Measurements from ENCODE around the gene PFDN2. TPM values are rescaled to one million over a fixed set of nuclear protein-coding genes. Genes with fewer than 3 reads are reported as not detected.

The PFDN2 gene
- total and polyA plus RNA-seq, 2 of the 8 experiments (the other 6 are each of a cell fraction or from before 2014, with no cell fraction given): 66.2 to 71.2 TPM

DNA sequence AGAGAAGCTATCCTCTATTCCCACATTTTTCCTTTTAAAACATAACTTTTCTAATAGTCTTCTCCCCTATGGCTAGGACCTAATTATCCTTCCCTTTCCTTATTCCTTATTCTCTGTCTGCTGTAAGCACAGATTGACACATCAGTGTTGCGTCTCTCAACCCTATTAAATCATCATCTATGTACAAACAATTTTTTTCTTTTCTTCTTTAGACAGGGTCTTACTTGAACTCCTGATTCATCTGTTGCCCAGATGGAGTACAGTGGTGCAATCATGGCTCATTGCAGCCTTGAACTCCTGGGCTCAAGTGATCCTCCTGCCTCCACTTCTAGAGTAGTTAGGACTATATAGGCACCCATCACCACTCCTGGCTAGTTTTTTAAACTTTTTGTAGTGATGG is 11.4 kb downstream of the PFDN2 start:
- no peak overlapping the region for H4K91ac ChIP-seq (replicated peaks; ENCODE audit: insufficient read length, low read length)
- no peak overlapping the region for H3K4ac ChIP-seq (replicated peaks; ENCODE audit: insufficient read length, low read depth, low read length)
- H3K23ac ChIP-seq (ENCODE audit: insufficient read length): no peak overlapping the region
- no peak overlapping the region for H2BK12ac ChIP-seq (ENCODE audit: low read depth, low read length)
- CTCF ChIA-PET (ENCODE audit: partially characterized antibody): interaction anchor here (0.7 to 2.8 kb wide), 4 partner anchors 9 to 49 kb away, joined by 3 to 10 read pairs (median 6); partner anchors contain the start of gene KLHDC9
- no peaks in the 10 kb centered on the region for H3K27me3 ChIP-seq (replicated peaks in 1 of 4; ENCODE audit: control insufficient read depth in 3 of 4, extremely low read depth in 1 of 4, insufficient read depth in 3 of 4, low read length in 3 of 4)
- H3K18ac ChIP-seq (ENCODE audit: extremely low read depth, low read length): no peak overlapping the region
- H4K5ac ChIP-seq (ENCODE audit: insufficient read length, low read depth, low read length): no peak overlapping the region
- H2BK20ac ChIP-seq (ENCODE audit: low read length): no peak overlapping the region
- H3K23me2 ChIP-seq (ENCODE audit: low read depth, low read length): no peaks in the 10 kb centered on the region
- POLR2A ChIA-PET (ENCODE audit: partially characterized antibody): interaction anchor here (1.8 kb wide), 1 partner anchor 11 kb away, joined by 4 read pairs; no protein-coding TSS in a partner anchor
- H4K20me1 ChIP-seq (replicated peaks in 1 of 2; ENCODE audit: control insufficient read depth in 1 of 2, insufficient read depth in 2 of 2, low read length in 2 of 2): no peaks in the 10 kb centered on the region
- H3K4me1 ChIP-seq (replicated peaks in 1 of 4; ENCODE audit: control insufficient read depth in 3 of 4, insufficient read depth in 4 of 4, low read length in 3 of 4): no peaks in the 10 kb centered on the region
- H2AK5ac ChIP-seq (ENCODE audit: low read depth, low read length): no peak overlapping the region
- H3K27ac ChIP-seq (ENCODE audit: low read depth, low read length): no peak overlapping the region
- H3K36me3 ChIP-seq (ENCODE audit: control insufficient read depth in 2 of 4, insufficient read depth in 4 of 4, low read length in 3 of 4): peaks cover 0 to 10% (median 5%) of the 10 kb centered on the region in 4 experiments; a peak in 5 of 8 replicates
- no peak overlapping the region for H2BK15ac ChIP-seq (ENCODE audit: low read length)
- H3K79me2 ChIP-seq (ENCODE audit: control insufficient read depth in 1 of 2, insufficient read depth in 2 of 2, low read length in 2 of 2): peaks cover 0 to 19% of the 10 kb centered on the region in 2 experiments; a peak in 1 of 4 replicates
- no peak overlapping the region for H3K14ac ChIP-seq (ENCODE audit: insufficient read length)
- DNase-seq (ENCODE audit: low read depth in 1 of 2, low spot score in 2 of 2): no peak
- H2BK120ac ChIP-seq (replicated peaks; ENCODE audit: low read depth, low read length): no peak overlapping the region
- no peak for FAIRE-seq
- no peak overlapping the region for H3K9ac ChIP-seq (replicated peaks in 1 of 4; ENCODE audit: extremely low read depth in 1 of 4, low read depth in 3 of 4, low read length in 3 of 4)
- no peak overlapping the region for H3K56ac ChIP-seq (replicated peaks; ENCODE audit: insufficient read length, low read depth, low read length)
- WGBS, 2 experiments (ENCODE audit: extremely low coverage in 1 of 2, insufficient coverage in 1 of 2, insufficient read length in 1 of 2, insufficient replicate concordance in 2 of 2, low coverage in 1 of 2, low lambda C conversion rate in 2 of 2, missing lambda C conversion rate in 1 of 2): 94% methylated on average over 1 of the region's 1 CpG; no CpG with 5 or more reads in 1 of the 2 experiments
- H3K4me2 ChIP-seq (ENCODE audit: insufficient read depth in 1 of 2, low read depth in 2 of 2, low read length in 2 of 2): no peak overlapping the region
- H3K9me3 ChIP-seq (ENCODE audit: insufficient read depth in 2 of 2, low read depth in 1 of 2, low read length in 1 of 2): no peaks in the 10 kb centered on the region
- no peak overlapping the region for H3K4me3 ChIP-seq (ENCODE audit: extremely low read depth in 1 of 4, insufficient read depth in 2 of 4, low read depth in 3 of 4, low read length in 4 of 4)
- no peak overlapping the region for H2AFZ ChIP-seq (ENCODE audit: low read length)
- no peak overlapping the region for H2BK5ac ChIP-seq (ENCODE audit: low read depth, low read length)
- H4K8ac ChIP-seq (ENCODE audit: extremely low read depth, insufficient read depth, low read length): no peak overlapping the region
- no peaks in the 10 kb centered on the region; the same call in 1 of the 2 replicates for H3K79me1 ChIP-seq (ENCODE audit: low read depth, low read length)
- no peak for TF ChIP-seq SUZ12 (IDR thresholded peaks at IDR 0.05; ENCODE audit: low read length)
- TF ChIP-seq BCL11A (IDR thresholded peaks at IDR 0.05; ENCODE audit: low read depth in 2 of 2, low read length in 2 of 2): no peak
- TF ChIP-seq SP1 (IDR thresholded peaks at IDR 0.05; ENCODE audit: low read depth, low read length): no peak
- TF ChIP-seq TAF7 (optimal IDR thresholded peaks at IDR 0.05; ENCODE audit: borderline replicate concordance, low read depth, low read length): no peak
- TF ChIP-seq ZNF274 (IDR thresholded peaks at IDR 0.05; ENCODE audit: borderline replicate concordance, extremely low read depth, low read length): no peak
- no peak for TF ChIP-seq HDAC2 (IDR thresholded peaks at IDR 0.05; ENCODE audit: borderline replicate concordance in 1 of 2, low read depth in 2 of 2, low read length in 2 of 2)
- TF ChIP-seq EZH2 (IDR thresholded peaks at IDR 0.05; ENCODE audit: low read depth, low read length, severe bottlenecking): no peak
- no peak for TF ChIP-seq SP4 (IDR thresholded peaks at IDR 0.05; ENCODE audit: low read length)
- TF ChIP-seq CTBP2 (IDR thresholded peaks at IDR 0.05; ENCODE audit: borderline replicate concordance, insufficient read depth, insufficient read length, low read length): no peak
- TF ChIP-seq JUND (IDR thresholded peaks at IDR 0.05; ENCODE audit: low read length): no peak
- no peak for TF ChIP-seq NANOG (IDR thresholded peaks at IDR 0.05; ENCODE audit: insufficient read depth, low read depth, low read length, poor library complexity, severe bottlenecking)
- no peak for TF ChIP-seq CHD2 (IDR thresholded peaks at IDR 0.05; ENCODE audit: low read length)
- TF ChIP-seq, protein P1, sequence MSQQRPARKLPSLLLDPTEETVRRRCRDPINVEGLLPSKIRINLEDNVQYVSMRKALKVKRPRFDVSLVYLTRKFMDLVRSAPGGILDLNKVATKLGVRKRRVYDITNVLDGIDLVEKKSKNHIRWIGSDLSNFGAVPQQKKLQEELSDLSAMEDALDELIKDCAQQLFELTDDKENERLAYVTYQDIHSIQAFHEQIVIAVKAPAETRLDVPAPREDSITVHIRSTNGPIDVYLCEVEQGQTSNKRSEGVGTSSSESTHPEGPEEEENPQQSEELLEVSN (IDR thresholded peaks at IDR 0.05): no peak
- no peak for TF ChIP-seq CREB1 (IDR thresholded peaks at IDR 0.05)

Data from H1 (cell line).